CD4-positive, alpha-beta memory T cell (primary cell): ENCODE measurements around the gene B4GALT7. TPM values are rescaled to one million over a fixed set of nuclear protein-coding genes. Genes with fewer than 3 reads are reported as not detected.
A peak's percentile ranks its signal among the peaks of the same experiment; 100 is the strongest.
"Not testable (repeated sequence)": the region's sequence is repeated elsewhere in the genome, so short reads cannot be mapped to it uniquely, and the experiment has no call there.

ENCODE experiments used
- CTCF ChIA-PET: fragments of 350-600 bp; sonication (Branson Sonifier 250); formaldehyde crosslinking; loops from one replicate; lab custom pipeline; 2021; ENCODE audit warnings: inconsistent platforms; ENCODE audit not compliant: partially characterized antibody; lab: Charles Lee
- POLR2A ChIA-PET: fragments of 350-600 bp; sonication (Branson Sonifier 250); formaldehyde crosslinking; loops from one replicate; lab custom pipeline; 2021; ENCODE audit not compliant: partially characterized antibody; lab: Charles Lee
- DNase-seq, 5 donors: peaks; one replicate each; pipeline versions ENCODE4 v3.0.0 to v3.0.0-alpha.2; 2020 to 2022; ENCODE audit warnings: mixed read lengths in 1 of 5
- H3K27ac ChIP-seq: one replicate; pipeline ENCODE4 v1.7.0; 2013; ENCODE audit warnings: low read depth, low read length
- H3K27me3 ChIP-seq: 2 replicates; pipeline ENCODE4 v1.7.0; 2013; ENCODE audit warnings: mild to moderate bottlenecking, low read length, moderate library complexity; ENCODE audit not compliant: insufficient read depth
- H3K36me3 ChIP-seq: 2 replicates; pipeline ENCODE4 v1.7.0; 2013; ENCODE audit warnings: mild to moderate bottlenecking, low read length, moderate library complexity; ENCODE audit not compliant: insufficient read depth
- H3K4me1 ChIP-seq: 2 replicates; pipeline ENCODE4 v1.7.0; 2013; ENCODE audit warnings: mild to moderate bottlenecking, low read length, moderate library complexity; ENCODE audit not compliant: insufficient read depth
- H3K4me3 ChIP-seq, 2 donors: one replicate each; pipeline ENCODE4 v1.7.0; 2013; ENCODE audit warnings: low read length in 2 of 2, mild to moderate bottlenecking in 1 of 2
- H3K9me3 ChIP-seq, 2 donors: one replicate each; pipeline ENCODE4 v1.7.0; 2013; ENCODE audit warnings: low read length in 2 of 2, control low read depth in 1 of 2; ENCODE audit not compliant: control insufficient read depth in 1 of 2
- H3K27ac Mint-ChIP-seq, 7 donors: one replicate each; pipeline ENCODE4 v1.8.0; 2020 to 2021; ENCODE audit warnings: mixed read lengths in 7 of 7, mild to moderate bottlenecking in 6 of 7, inconsistent platforms in 3 of 7, moderate library complexity in 3 of 7
- H3K27me3 Mint-ChIP-seq, 2 donors: one replicate each; pipeline ENCODE4 v1.8.0; 2020 to 2021; ENCODE audit warnings: mixed read lengths in 2 of 2
- H3K36me3 Mint-ChIP-seq, 2 donors: one replicate each; pipeline ENCODE4 v1.8.0; 2020 to 2021; ENCODE audit warnings: mixed read lengths in 2 of 2, inconsistent platforms in 1 of 2, mild to moderate bottlenecking in 1 of 2
- H3K4me1 Mint-ChIP-seq, 4 donors: one replicate each; pipeline ENCODE4 v1.8.0; 2020 to 2021; ENCODE audit warnings: mixed read lengths in 4 of 4, mild to moderate bottlenecking in 1 of 4
- H3K4me3 Mint-ChIP-seq, 8 donors: one replicate each; pipeline ENCODE4 v1.8.0; 2020 to 2021; ENCODE audit warnings: mixed read lengths in 8 of 8, mild to moderate bottlenecking in 7 of 8, moderate library complexity in 6 of 8, inconsistent platforms in 3 of 8
- H3K9me3 Mint-ChIP-seq, 8 donors: one replicate each; pipeline ENCODE4 v1.8.0; 2020 to 2021; ENCODE audit warnings: mixed read lengths in 8 of 8, mild to moderate bottlenecking in 5 of 8, inconsistent platforms in 3 of 8, moderate library complexity in 1 of 8
- intact Hi-C: fragments of 100-400 bp; cut with micrococcal nuclease; formaldehyde crosslinking; loops from one replicate; pipeline ENCODE4 v1.15.1; 2023
- polyA plus RNA-seq, 2 donors: library from polyadenylated mRNA; unstranded; fragments of 300-500 nt; fragmentation: Illumina TruSeq; gene quantifications; one replicate each; pipeline ENCODE4 v1.2.3, GENCODE V29; 2021
- total RNA-seq, 2 experiments: library from RNA; stranded (reverse); gene quantifications; one replicate each; pipeline ENCODE4 v1.2.3, GENCODE V29; 2021

The B4GALT7 gene
- total and polyA plus RNA-seq, 4 experiments from 2014 or later, result 23.3 to 47.9 (median 34.5) TPM

GRCh38 chr5:177610770-177611445, 11.0 kb downstream of the B4GALT7 start:
- peak overlapping the region in 5 of 7 donors; percentile 12 to 81 (median 46) for H3K27ac Mint-ChIP-seq
- Histone ChIP-seq H3K27ac (no peak overlapping the region), H3K36me3 (no peaks in the 10 kb centered on the region), H3K4me1 (peaks cover 5% of the 10 kb centered on the region), H3K27me3 (no peaks in the 10 kb centered on the region), H3K4me3 (no peak overlapping the region), H3K9me3 (no peaks in the 10 kb centered on the region)
- intact Hi-C loops, result no loop called here
- H3K27me3 Mint-ChIP-seq, result no peaks in the 10 kb centered on the region
- peaks cover 7 to 10% (median 9%) of the 10 kb centered on the region in 4 donors for H3K4me1 Mint-ChIP-seq
- peak overlapping the region in 1 of 8 donors; percentile 39 for H3K4me3 Mint-ChIP-seq
- no peak for DNase-seq
- CTCF ChIA-PET, result no interaction called here
- POLR2A ChIA-PET, result interaction anchor here (0.9 to 1.1 kb wide), 2 partner anchors 11 to 18 kb away, joined by 3 read pairs; partner anchors contain the start of gene B4GALT7
- peaks cover 4 to 17% of the 10 kb centered on the region in 2 donors for H3K36me3 Mint-ChIP-seq
- H3K9me3 Mint-ChIP-seq, result peaks cover 0 to 2% (median 0%) of the 10 kb centered on the region in 8 donors

GRCh38 chr5:177611446-177612214, 11.7 kb downstream of the B4GALT7 start:
- no peak overlapping the region for H3K4me3 Mint-ChIP-seq

GRCh38 chr5:177612215-177612673, 12.3 kb downstream of the B4GALT7 start:
- no peaks in the 10 kb centered on the region for H3K36me3 ChIP-seq
- Mint-ChIP-seq H3K27me3 (no peaks in the 10 kb centered on the region), H3K4me3 (no peak overlapping the region), H3K9me3 (peaks cover 0 to 2% (median 0%) of the 10 kb centered on the region in 8 donors), H3K36me3 (peaks cover 12 to 15% of the 10 kb centered on the region in 2 donors), H3K27ac (peak overlapping the region in 5 of 7 donors; percentile 32 to 65 (median 48)), H3K4me1 (peaks cover 0 to 4% (median under 1%) of the 10 kb centered on the region in 4 donors)
- ChIA-PET CTCF (no interaction called here), POLR2A (no interaction called here)
- intact Hi-C loops, result no loop called here
- H3K27me3 ChIP-seq, result no peaks in the 10 kb centered on the region
- no peak for DNase-seq
- H3K4me1 ChIP-seq, result peaks cover 1% of the 10 kb centered on the region
- H3K9me3 ChIP-seq, result no peaks in the 10 kb centered on the region
- no peak overlapping the region for H3K4me3 ChIP-seq
- no peak overlapping the region for H3K27ac ChIP-seq

More at GRCh38 chr5:177611446-177612214, 11.7 kb downstream of the B4GALT7 start:
- H3K4me3 ChIP-seq, result no peak overlapping the region
- ChIA-PET POLR2A (interaction anchor here (0.9 to 1.1 kb wide), 2 partner anchors 12 to 19 kb away, joined by 3 read pairs; partner anchors contain the start of gene B4GALT7), CTCF (no interaction called here)
- H3K27ac ChIP-seq, result no peak overlapping the region
- no peak for DNase-seq
- peaks cover 0 to 2% (median 0%) of the 10 kb centered on the region in 8 donors for H3K9me3 Mint-ChIP-seq
- no peaks in the 10 kb centered on the region for H3K36me3 ChIP-seq
- H3K4me1 Mint-ChIP-seq, result peaks cover 3 to 7% (median 4%) of the 10 kb centered on the region in 4 donors
- H3K27me3 Mint-ChIP-seq, result no peaks in the 10 kb centered on the region
- H3K4me1 ChIP-seq, result peaks cover 5% of the 10 kb centered on the region
- H3K27ac Mint-ChIP-seq, result peak overlapping the region in 3 of 7 donors; percentile 48 to 65 (median 60)
- no peaks in the 10 kb centered on the region for H3K9me3 ChIP-seq
- H3K27me3 ChIP-seq, result no peaks in the 10 kb centered on the region
- H3K36me3 Mint-ChIP-seq, result peaks cover 11 to 16% of the 10 kb centered on the region in 2 donors
- intact Hi-C loops, result no loop called here

GRCh38 chr5:177620560-177620959, 20.6 kb downstream of the B4GALT7 start:
- H3K36me3 Mint-ChIP-seq, result peaks cover 64 to 70% of the 10 kb centered on the region in 2 donors
- H3K27me3 Mint-ChIP-seq, result no peaks in the 10 kb centered on the region
- no peak overlapping the region for H3K27ac Mint-ChIP-seq

GRCh38 chr5:177624172-177624571, 24.2 kb downstream of the B4GALT7 start:
- H3K4me3 Mint-ChIP-seq, H3K27me3 Mint-ChIP-seq, H3K27ac ChIP-seq, H3K27me3 ChIP-seq, H3K9me3 ChIP-seq, H3K4me3 ChIP-seq, H3K4me1 Mint-ChIP-seq, POLR2A ChIA-PET, intact Hi-C loops, DNase-seq, H3K36me3 ChIP-seq, H3K9me3 Mint-ChIP-seq, H3K4me1 ChIP-seq: not testable (repeated sequence)
- CTCF ChIA-PET, result interaction anchor here (1.3 kb wide), 1 partner anchor 9 kb away, joined by 3 read pairs; no protein-coding TSS in a partner anchor
- Mint-ChIP-seq H3K27ac (peak overlapping the region in 2 of 7 donors; percentile 2 to 37), H3K36me3 (peaks cover 38 to 53% of the 10 kb centered on the region in 2 donors)

More at GRCh38 chr5:177620560-177620959, 20.6 kb downstream of the B4GALT7 start:
- Histone ChIP-seq H3K4me1 (no peaks in the 10 kb centered on the region), H3K27me3 (no peaks in the 10 kb centered on the region), H3K9me3 (no peaks in the 10 kb centered on the region), H3K36me3 (peaks cover 20% of the 10 kb centered on the region), H3K4me3 (no peak overlapping the region), H3K27ac (no peak overlapping the region)
- DNase-seq, result no peak
- Mint-ChIP-seq H3K9me3 (peaks cover 0 to 2% (median 0%) of the 10 kb centered on the region in 8 donors), H3K4me3 (no peak overlapping the region), H3K4me1 (no peaks in the 10 kb centered on the region)
- ChIA-PET POLR2A (no interaction called here), CTCF (no interaction called here)
- intact Hi-C loops, result no loop called here

GRCh38 chr5:177630186-177630585, 30.3 kb downstream of the B4GALT7 start:
- H3K27ac ChIP-seq, H3K27me3 ChIP-seq, CTCF ChIA-PET, H3K36me3 ChIP-seq, H3K4me1 Mint-ChIP-seq, intact Hi-C loops, DNase-seq, H3K4me3 ChIP-seq, H3K4me1 ChIP-seq, POLR2A ChIA-PET, H3K27me3 Mint-ChIP-seq, H3K9me3 Mint-ChIP-seq, H3K27ac Mint-ChIP-seq, H3K4me3 Mint-ChIP-seq, H3K9me3 ChIP-seq: not testable (repeated sequence)
- H3K36me3 Mint-ChIP-seq, result peaks cover 7 to 20% of the 10 kb centered on the region in 2 donors

GRCh38 chr5:177634912-177635311, 35.0 kb downstream of the B4GALT7 start:
- POLR2A ChIA-PET, intact Hi-C loops, H3K4me1 ChIP-seq, H3K27ac ChIP-seq, H3K36me3 ChIP-seq, H3K4me3 ChIP-seq, CTCF ChIA-PET, H3K27me3 Mint-ChIP-seq, H3K27me3 ChIP-seq, H3K9me3 ChIP-seq, H3K36me3 Mint-ChIP-seq, DNase-seq, H3K4me1 Mint-ChIP-seq, H3K4me3 Mint-ChIP-seq, H3K9me3 Mint-ChIP-seq: not testable (repeated sequence)
- peak overlapping the region in 1 of 7 donors; percentile 5 for H3K27ac Mint-ChIP-seq
